K562 (cell line): ENCODE measurements around the gene CA7. TPM values are rescaled to one million over a fixed set of nuclear protein-coding genes. Genes with fewer than 3 reads are reported as not detected.
A peak's percentile ranks its signal among the peaks of the same experiment; 100 is the strongest.

ENCODE experiments used
- BDP1 ChIP-seq: IDR thresholded peaks from 3 replicates; pipeline ENCODE4 v1.6.1; 2011; ENCODE audit not compliant: insufficient read length, insufficient read depth
- CXXC5 ChIP-seq: fragments of 250-450 bp; sonication (Bioruptor Pico); IDR thresholded peaks from 2 replicates; pipeline ENCODE4 v1.8.0; 2022; ENCODE audit warnings: inconsistent platforms, mild to moderate bottlenecking, moderate library complexity
- DIDO1 ChIP-seq: fragments of 450-650 bp; IDR thresholded peaks from 2 replicates; pipeline ENCODE4 v1.6.1; 2016; ENCODE audit warnings: low read depth, missing biosample characterization, missing genetic modification characterization
- JUND ChIP-seq, 2 experiments: IDR thresholded peaks; 2 replicates in 1 of 2; 3 replicates in 1 of 2; pipeline ENCODE4 v1.6.1; 2011; ENCODE audit warnings: borderline replicate concordance in 2 of 2, low read depth in 2 of 2, low read length in 2 of 2, improper control_type of control experiment in 1 of 2, missing biosample characterization in 1 of 2, missing genetic modification characterization in 1 of 2, missing genetic modification reagents in 1 of 2
- KAT2B ChIP-seq: IDR thresholded peaks from one replicate; pipeline ENCODE4 v1.6.1; 2012; ENCODE audit warnings: low read depth, mild to moderate bottlenecking, control low read depth, inconsistent platforms, low read length, moderate library complexity
- MTA2 ChIP-seq: fragments of 450-650 bp; IDR thresholded peaks from 2 replicates; pipeline ENCODE4 v1.6.1; 2016; ENCODE audit warnings: low read depth
- NFIX ChIP-seq: fragments of 250-450 bp; sonication (Bioruptor Pico); IDR thresholded peaks from 2 replicates; pipeline ENCODE4 v1.4.0; 2020; ENCODE audit warnings: low read depth, mild to moderate bottlenecking, moderate library complexity
- RAD21 ChIP-seq, 2 experiments: fragments of 250-450 bp in 1 of 2; fragments of 450-650 bp in 1 of 2; sonication (Bioruptor Pico) in 1 of 2; formaldehyde crosslinking in 1 of 2; IDR thresholded peaks in 1 of 2; conservative IDR thresholded peaks in 1 of 2; 2 replicates each; pipeline versions ENCODE4 v1.4.0 to v1.8.0; 2020 to 2022; ENCODE audit warnings: mild to moderate bottlenecking in 2 of 2, moderate library complexity in 1 of 2
- RFX7 ChIP-seq: fragments of 250-450 bp; sonication (Bioruptor Pico); IDR thresholded peaks from 2 replicates; pipeline ENCODE4 v1.5.1; 2021; ENCODE audit warnings: mild to moderate bottlenecking
- ZNF124 ChIP-seq: sonication (generic); formaldehyde crosslinking; IDR thresholded peaks from 2 replicates; pipeline ENCODE4 v1.8.1; 2022; ENCODE audit warnings: missing genetic modification reagents
- ZNF212 ChIP-seq: fragments of 450-650 bp; formaldehyde crosslinking; IDR thresholded peaks from 2 replicates; pipeline ENCODE4 v1.4.0; 2020; ENCODE audit warnings: mild to moderate bottlenecking
- ZNF551 ChIP-seq: fragments of 250-450 bp; sonication (Bioruptor Pico); IDR thresholded peaks from 2 replicates; pipeline ENCODE4 v1.5.0; 2021; ENCODE audit warnings: mild to moderate bottlenecking, moderate library complexity
- polyA plus RNA-seq, 8 experiments: library from polyadenylated mRNA; depleted of rRNA in 4 of 8; stranded (reverse) in 5 of 8; unstranded in 3 of 8; fragments of >200 nt; fragmentation: Nextera tagmentation in 2 of 8; fragmentation: Illumina TruSeq in 1 of 8; extraction: Ambion mirVana in 2 of 8; extraction: Trizol in 1 of 8; gene quantifications; 2 replicates each; pipeline versions ENCODE4 v1.2.1 to v1.2.3, GENCODE V29; 2011 to 2014; ENCODE audit warnings: inconsistent platforms in 1 of 8, missing spikeins in 1 of 8
- total RNA-seq, 7 experiments: library from RNA; depleted of rRNA in 6 of 7; stranded (reverse); fragments of >200 nt in 6 of 7; fragmentation: Illumina TruSeq in 2 of 7; extraction: Trizol in 2 of 7; gene quantifications; 2 replicates each; pipeline versions ENCODE4 v1.2.1 to v1.2.3, GENCODE V29; 2011 to 2021; ENCODE audit warnings: low replicate concordance in 1 of 7
- TF ChIP-seq, protein P1 (sequence below): fragments of 250-450 bp; sonication (Bioruptor Pico); IDR thresholded peaks from 2 replicates; pipeline ENCODE4 v1.8.0; 2022; ENCODE audit warnings: inconsistent platforms
- TF ChIP-seq, protein P2 (sequence below), 3 experiments: IDR thresholded peaks in 2 of 3; conservative IDR thresholded peaks in 1 of 3; 2 replicates each; pipeline ENCODE4 v1.5.1; 2011 to 2012; ENCODE audit warnings: low read length in 3 of 3, mild to moderate bottlenecking in 3 of 3, control low read depth in 2 of 3, improper control_type of control experiment in 1 of 3, inconsistent platforms in 1 of 3, low read depth in 1 of 3, mixed read lengths in 1 of 3, moderate library complexity in 1 of 3; ENCODE audit not compliant: insufficient read depth in 2 of 3
- TF ChIP-seq, protein P3 (sequence below), 3 experiments: fragments of 200-800 bp in 1 of 3; sonication (Bioruptor generic) in 1 of 3; sonication (generic) in 1 of 3; formaldehyde crosslinking in 1 of 3; IDR thresholded peaks; 2 replicates each; pipeline versions ENCODE4 v1.6.1 to v1.8.0; 2016 to 2022; ENCODE audit warnings: mild to moderate bottlenecking in 2 of 3, missing compliant biosample characterization in 2 of 3, missing genetic modification characterization in 2 of 3, missing genetic modification reagents in 1 of 3
- TF ChIP-seq, protein P4 (sequence below): sonication (generic); formaldehyde crosslinking; IDR thresholded peaks from 2 replicates; pipeline ENCODE4 v1.8.1; 2023; ENCODE audit warnings: missing genetic modification reagents, mild to moderate bottlenecking, borderline replicate concordance

CA7 gene
- total and polyA plus RNA-seq, 9 of the 15 experiments (the other 6 are each of a cell fraction or from before 2014, with no cell fraction given): 0.03 to 0.07 (median 0.05) TPM; not detected in 5

DNA sequence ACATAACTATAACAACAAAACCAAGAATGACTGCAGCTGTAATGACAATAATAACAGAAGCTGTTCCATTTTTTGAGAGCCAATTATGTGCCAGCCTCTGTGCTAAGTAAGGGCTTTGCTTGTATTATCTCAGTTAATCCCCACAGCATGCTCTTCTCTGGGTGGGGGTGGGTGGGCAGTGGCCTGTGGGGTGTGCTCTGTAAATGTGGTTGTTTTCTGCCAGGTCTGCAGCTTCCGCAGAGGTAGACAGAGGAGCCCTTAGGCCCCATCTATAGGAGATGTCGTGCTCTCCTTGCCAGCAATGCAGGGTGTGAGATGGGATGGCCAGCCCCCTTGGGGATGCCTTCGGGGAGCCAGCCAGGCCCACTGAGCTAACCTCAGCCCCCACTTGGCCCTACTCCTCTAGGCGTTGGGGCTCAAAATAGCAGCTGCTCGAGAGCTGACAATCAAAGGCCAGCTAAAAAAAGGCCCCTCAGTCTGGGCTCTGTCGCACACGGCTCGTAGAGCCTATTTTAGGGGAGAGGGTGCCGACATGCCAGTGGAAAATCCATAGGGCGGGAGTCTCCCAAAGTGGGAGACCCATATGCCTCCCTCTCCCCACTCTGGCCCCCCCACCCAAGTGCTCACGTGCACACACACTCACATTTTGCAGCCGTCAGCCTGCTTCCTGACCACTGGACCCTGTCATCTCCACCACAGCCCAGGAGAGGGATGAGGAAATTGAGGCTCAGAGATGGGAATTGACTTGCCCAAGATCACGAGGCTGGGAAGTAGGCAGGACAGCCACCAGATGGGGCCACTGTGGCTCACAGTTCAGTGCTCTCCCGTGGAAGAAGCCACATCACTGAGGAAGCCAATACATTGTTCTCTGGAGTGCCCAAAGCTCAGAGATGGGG lies 58.7 kb downstream of the CA7 start (continued):
- no peak for TF ChIP-seq JUND (IDR thresholded peaks at IDR 0.05; ENCODE audit: borderline replicate concordance, low read depth, low read length)
- no peak for TF ChIP-seq JUND (tag; IDR thresholded peaks at IDR 0.05; ENCODE audit: borderline replicate concordance, low read depth, low read length)
- TF ChIP-seq KAT2B: no peak
- no peak for TF ChIP-seq DIDO1
- TF ChIP-seq, protein P1, sequence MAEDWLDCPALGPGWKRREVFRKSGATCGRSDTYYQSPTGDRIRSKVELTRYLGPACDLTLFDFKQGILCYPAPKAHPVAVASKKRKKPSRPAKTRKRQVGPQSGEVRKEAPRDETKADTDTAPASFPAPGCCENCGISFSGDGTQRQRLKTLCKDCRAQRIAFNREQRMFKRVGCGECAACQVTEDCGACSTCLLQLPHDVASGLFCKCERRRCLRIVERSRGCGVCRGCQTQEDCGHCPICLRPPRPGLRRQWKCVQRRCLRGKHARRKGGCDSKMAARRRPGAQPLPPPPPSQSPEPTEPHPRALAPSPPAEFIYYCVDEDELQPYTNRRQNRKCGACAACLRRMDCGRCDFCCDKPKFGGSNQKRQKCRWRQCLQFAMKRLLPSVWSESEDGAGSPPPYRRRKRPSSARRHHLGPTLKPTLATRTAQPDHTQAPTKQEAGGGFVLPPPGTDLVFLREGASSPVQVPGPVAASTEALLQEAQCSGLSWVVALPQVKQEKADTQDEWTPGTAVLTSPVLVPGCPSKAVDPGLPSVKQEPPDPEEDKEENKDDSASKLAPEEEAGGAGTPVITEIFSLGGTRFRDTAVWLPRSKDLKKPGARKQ (CRISPR knock-in tag): no peak
- no peak for TF ChIP-seq ZNF551
- TF ChIP-seq RAD21 (CRISPR knock-in tag; conservative IDR thresholded peaks at IDR 0.05 in 1 of 2, IDR thresholded peaks at IDR 0.05 in 1 of 2): peak in 1 of 2 experiments; percentile 25; a peak in 1 of 4 replicates
- no peak for TF ChIP-seq NFIX (CRISPR knock-in tag)
- TF ChIP-seq, protein P2, sequence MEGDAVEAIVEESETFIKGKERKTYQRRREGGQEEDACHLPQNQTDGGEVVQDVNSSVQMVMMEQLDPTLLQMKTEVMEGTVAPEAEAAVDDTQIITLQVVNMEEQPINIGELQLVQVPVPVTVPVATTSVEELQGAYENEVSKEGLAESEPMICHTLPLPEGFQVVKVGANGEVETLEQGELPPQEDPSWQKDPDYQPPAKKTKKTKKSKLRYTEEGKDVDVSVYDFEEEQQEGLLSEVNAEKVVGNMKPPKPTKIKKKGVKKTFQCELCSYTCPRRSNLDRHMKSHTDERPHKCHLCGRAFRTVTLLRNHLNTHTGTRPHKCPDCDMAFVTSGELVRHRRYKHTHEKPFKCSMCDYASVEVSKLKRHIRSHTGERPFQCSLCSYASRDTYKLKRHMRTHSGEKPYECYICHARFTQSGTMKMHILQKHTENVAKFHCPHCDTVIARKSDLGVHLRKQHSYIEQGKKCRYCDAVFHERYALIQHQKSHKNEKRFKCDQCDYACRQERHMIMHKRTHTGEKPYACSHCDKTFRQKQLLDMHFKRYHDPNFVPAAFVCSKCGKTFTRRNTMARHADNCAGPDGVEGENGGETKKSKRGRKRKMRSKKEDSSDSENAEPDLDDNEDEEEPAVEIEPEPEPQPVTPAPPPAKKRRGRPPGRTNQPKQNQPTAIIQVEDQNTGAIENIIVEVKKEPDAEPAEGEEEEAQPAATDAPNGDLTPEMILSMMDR (IDR thresholded peaks at IDR 0.05 in 2 of 3, conservative IDR thresholded peaks at IDR 0.05 in 1 of 3; ENCODE audit: insufficient read depth in 2 of 3, low read depth in 1 of 3, low read length in 3 of 3): peak in 1 of 3 experiments; percentile 35; a peak in 2 of 6 replicates
- no peak for TF ChIP-seq MTA2
- no peak for TF ChIP-seq CXXC5 (CRISPR knock-in tag)
- no peak for TF ChIP-seq ZNF124 (CRISPR knock-in tag)
- TF ChIP-seq, protein P3, sequence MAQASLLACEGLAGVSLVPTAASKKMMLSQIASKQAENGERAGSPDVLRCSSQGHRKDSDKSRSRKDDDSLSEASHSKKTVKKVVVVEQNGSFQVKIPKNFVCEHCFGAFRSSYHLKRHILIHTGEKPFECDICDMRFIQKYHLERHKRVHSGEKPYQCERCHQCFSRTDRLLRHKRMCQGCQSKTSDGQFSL (CRISPR knock-in tag; IDR thresholded peaks at IDR 0.05): peak; percentile 20; the same call in 1 of the 2 replicates
- TF ChIP-seq, protein P3 (tag; IDR thresholded peaks at IDR 0.05): no peak
- TF ChIP-seq, protein P4, sequence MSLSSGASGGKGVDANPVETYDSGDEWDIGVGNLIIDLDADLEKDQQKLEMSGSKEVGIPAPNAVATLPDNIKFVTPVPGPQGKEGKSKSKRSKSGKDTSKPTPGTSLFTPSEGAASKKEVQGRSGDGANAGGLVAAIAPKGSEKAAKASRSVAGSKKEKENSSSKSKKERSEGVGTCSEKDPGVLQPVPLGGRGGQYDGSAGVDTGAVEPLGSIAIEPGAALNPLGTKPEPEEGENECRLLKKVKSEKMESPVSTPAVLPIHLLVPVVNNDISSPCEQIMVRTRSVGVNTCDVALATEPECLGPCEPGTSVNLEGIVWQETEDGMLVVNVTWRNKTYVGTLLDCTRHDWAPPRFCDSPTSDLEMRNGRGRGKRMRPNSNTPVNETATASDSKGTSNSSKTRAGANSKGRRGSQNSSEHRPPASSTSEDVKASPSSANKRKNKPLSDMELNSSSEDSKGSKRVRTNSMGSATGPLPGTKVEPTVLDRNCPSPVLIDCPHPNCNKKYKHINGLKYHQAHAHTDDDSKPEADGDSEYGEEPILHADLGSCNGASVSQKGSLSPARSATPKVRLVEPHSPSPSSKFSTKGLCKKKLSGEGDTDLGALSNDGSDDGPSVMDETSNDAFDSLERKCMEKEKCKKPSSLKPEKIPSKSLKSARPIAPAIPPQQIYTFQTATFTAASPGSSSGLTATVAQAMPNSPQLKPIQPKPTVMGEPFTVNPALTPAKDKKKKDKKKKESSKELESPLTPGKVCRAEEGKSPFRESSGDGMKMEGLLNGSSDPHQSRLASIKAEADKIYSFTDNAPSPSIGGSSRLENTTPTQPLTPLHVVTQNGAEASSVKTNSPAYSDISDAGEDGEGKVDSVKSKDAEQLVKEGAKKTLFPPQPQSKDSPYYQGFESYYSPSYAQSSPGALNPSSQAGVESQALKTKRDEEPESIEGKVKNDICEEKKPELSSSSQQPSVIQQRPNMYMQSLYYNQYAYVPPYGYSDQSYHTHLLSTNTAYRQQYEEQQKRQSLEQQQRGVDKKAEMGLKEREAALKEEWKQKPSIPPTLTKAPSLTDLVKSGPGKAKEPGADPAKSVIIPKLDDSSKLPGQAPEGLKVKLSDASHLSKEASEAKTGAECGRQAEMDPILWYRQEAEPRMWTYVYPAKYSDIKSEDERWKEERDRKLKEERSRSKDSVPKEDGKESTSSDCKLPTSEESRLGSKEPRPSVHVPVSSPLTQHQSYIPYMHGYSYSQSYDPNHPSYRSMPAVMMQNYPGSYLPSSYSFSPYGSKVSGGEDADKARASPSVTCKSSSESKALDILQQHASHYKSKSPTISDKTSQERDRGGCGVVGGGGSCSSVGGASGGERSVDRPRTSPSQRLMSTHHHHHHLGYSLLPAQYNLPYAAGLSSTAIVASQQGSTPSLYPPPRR (CRISPR knock-in tag): no peak
- TF ChIP-seq BDP1: no peak
- no peak for TF ChIP-seq ZNF212 (CRISPR knock-in tag)
- TF ChIP-seq RFX7 (CRISPR knock-in tag): no peak
